Thoracic aorta (tissue), 2 donors: ENCODE results near the gene SCML2. TPM values are rescaled to one million over a fixed set of nuclear protein-coding genes. Genes with fewer than 3 reads are reported as not detected.

Source experiments
- ATAC-seq: fragments of 150-250 bp; one replicate; pipeline ENCODE4 v1.8.0; 2017; ENCODE audit warnings: low read depth; ENCODE audit not compliant: insufficient number of reproducible peaks, low FRiP score
- DNase-seq: peaks from one replicate; pipeline ENCODE4 v3.0.0-alpha.2; 2020; ENCODE audit warnings: low spot score
- H3K27ac ChIP-seq, 2 donors: fragments of 200-600 bp; sonication (generic); 1 replicate in 1 of 2; 2 replicates in 1 of 2; pipeline ENCODE4 v1.5.1; 2016; ENCODE audit warnings: mild to moderate bottlenecking in 2 of 2, moderate library complexity in 2 of 2
- H3K27me3 ChIP-seq: fragments of 200-600 bp; sonication (generic); replicated peaks from 2 replicates; pipeline ENCODE4 v1.6.0; 2016; ENCODE audit warnings: mild to moderate bottlenecking; ENCODE audit not compliant: insufficient read depth
- H3K36me3 ChIP-seq: fragments of 200-600 bp; sonication (generic); one replicate; pipeline ENCODE4 v1.5.1; 2016
- H3K4me1 ChIP-seq, 2 donors: fragments of 200-600 bp; sonication (generic); 1 replicate in 1 of 2; 2 replicates in 1 of 2; pipeline versions ENCODE4 v1.5.1 to v1.6.0; 2016; ENCODE audit warnings: low read depth in 2 of 2, mild to moderate bottlenecking in 1 of 2; ENCODE audit not compliant: control insufficient read depth in 1 of 2
- H3K4me3 ChIP-seq: fragments of 200-600 bp; sonication (generic); 2 replicates; pipeline ENCODE4 v1.5.1; 2016; ENCODE audit warnings: mild to moderate bottlenecking
- H3K9me3 ChIP-seq: fragments of 200-600 bp; sonication (generic); 2 replicates; pipeline ENCODE4 v1.5.1; 2016
- CTCF ChIP-seq: fragments of 200-600 bp; sonication (generic); IDR thresholded peaks from one replicate; pipeline ENCODE4 v1.5.1; 2019; ENCODE audit warnings: antibody characterized with exemption
- total RNA-seq, 2 donors: library from RNA; depleted of rRNA; stranded (reverse); fragments of >200 nt; gene quantifications; one replicate each; pipeline versions ENCODE4 v1.1.0 to v1.2.3, GENCODE V29; 2016

SCML2 gene
- total RNA-seq, 2 donors from 2014 or later = 0.81 to 2.0 TPM

GRCh38 chrX:18203631-18204030 lies 150.9 kb downstream of the SCML2 start:
- DNase-seq (no peak), ATAC-seq (no peak)
- Histone ChIP-seq H3K36me3 (no peaks in the 10 kb centered on the region), H3K4me1 (no peaks in the 10 kb centered on the region), H3K27me3 (no peaks in the 10 kb centered on the region), H3K9me3 (no peaks in the 10 kb centered on the region), H3K4me3 (no peak overlapping the region), H3K27ac (no peak overlapping the region)
- TF ChIP-seq CTCF = no peak

GRCh38 chrX:18194688-18195087 lies 159.8 kb downstream of the SCML2 start:
- TF ChIP-seq CTCF = no peak
- no peak for ATAC-seq

More at GRCh38 chrX:18194688-18195087, 159.8 kb downstream of the SCML2 start:
- H3K9me3 ChIP-seq = no peaks in the 10 kb centered on the region
- H3K4me3 ChIP-seq = no peak overlapping the region
- H3K4me1 ChIP-seq = no peaks in the 10 kb centered on the region
- H3K27ac ChIP-seq = no peak overlapping the region
- no peak for DNase-seq
- no peaks in the 10 kb centered on the region for H3K36me3 ChIP-seq
- H3K27me3 ChIP-seq = no peaks in the 10 kb centered on the region

Other genes with a start within 250 kb of the SCML2 start
- not detected for gene BEND2, start 133.8 kb downstream of the SCML2 start, total RNA-seq
- 10 to 100 TPM; 13.5 to 17.2 TPM for gene CDKL5, start 70.9 kb upstream of the SCML2 start, total RNA-seq